ENCODE data around the gene OPA3. TPM values are rescaled to one million over a fixed set of nuclear protein-coding genes. Genes with fewer than 3 reads are reported as not detected.

The OPA3 gene
- total RNA-seq, 2 experiments from 2014 or later, result 5.8 to 12.0 TPM

GRCh38 chr19:45621976-45622503 lies 37.4 kb upstream of the OPA3 start:
- H3K4me3 ChIP-seq (ENCODE audit: low read depth, low read length, poor library complexity, severe bottlenecking), result no peak overlapping the region
- H3K4me1 ChIP-seq (ENCODE audit: insufficient read depth, low read length, poor library complexity, severe bottlenecking), result no peaks in the 10 kb centered on the region
- H3K79me2 ChIP-seq (ENCODE audit: insufficient read depth, low read depth, low read length), result no peaks in the 10 kb centered on the region
- no peak overlapping the region for H3K4me2 ChIP-seq (ENCODE audit: low read length)
- ChIA-PET POLR2A (no interaction called here), CTCF (ENCODE audit: unreplicated experiment) (no interaction called here)
- no TSS peak for BruUV-seq (replicated peaks)
- no peaks in the 10 kb centered on the region for H4K20me1 ChIP-seq (ENCODE audit: insufficient read depth, low read length)
- H3K9me3 ChIP-seq (ENCODE audit: low read length), result no peaks in the 10 kb centered on the region
- H2AFZ ChIP-seq (ENCODE audit: low read length), result no peak overlapping the region
- peaks cover 22% of the 10 kb centered on the region for H3K36me3 ChIP-seq (ENCODE audit: insufficient read depth, low read length)
- TF ChIP-seq EZH2phosphoT487 (IDR thresholded peaks at IDR 0.05; ENCODE audit: borderline replicate concordance, low read depth, low read length) (no peak), CTCF (conservative IDR thresholded peaks at IDR 0.05; ENCODE audit: low read length) (no peak)
- H3K9me2 ChIP-seq (ENCODE audit: insufficient read depth, low read length), result no peaks in the 10 kb centered on the region
- H3K27ac ChIP-seq (ENCODE audit: low read depth, low read length, poor library complexity, severe bottlenecking), result no peak overlapping the region
- intact Hi-C loops (cut with micrococcal nuclease; ENCODE audit: unreplicated experiment), result no loop called here
- DNase-seq (ENCODE audit: low spot score), result no peak

DNA sequence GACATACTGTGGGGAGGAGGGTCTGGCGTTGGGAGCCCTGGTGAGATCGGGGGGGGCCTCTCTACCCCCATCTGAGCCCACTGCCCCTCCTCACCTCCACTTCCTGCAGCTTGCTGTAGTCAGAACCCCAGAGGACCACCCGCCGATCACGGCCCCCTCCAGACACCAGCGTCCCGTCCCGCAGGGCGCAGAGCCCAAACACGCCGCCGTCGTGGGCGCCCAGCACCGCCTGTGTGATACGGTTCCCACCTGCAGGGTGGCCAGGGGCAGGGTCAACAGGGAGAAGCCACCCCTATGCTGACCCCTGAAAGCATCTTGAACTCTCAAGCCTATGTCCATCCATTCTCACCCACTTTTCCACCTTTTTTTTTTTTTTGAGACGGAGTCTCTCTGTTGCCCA lies 36.8 kb upstream of the OPA3 start:
- Histone ChIP-seq H3K9me2 (ENCODE audit: insufficient read depth, low read length) (no peaks in the 10 kb centered on the region), H3K4me1 (ENCODE audit: insufficient read depth, low read length, poor library complexity, severe bottlenecking) (peaks cover 2% of the 10 kb centered on the region), H3K79me2 (ENCODE audit: insufficient read depth, low read depth, low read length) (no peaks in the 10 kb centered on the region), H3K9me3 (ENCODE audit: low read length) (no peaks in the 10 kb centered on the region), H4K20me1 (ENCODE audit: insufficient read depth, low read length) (no peaks in the 10 kb centered on the region), H3K36me3 (ENCODE audit: insufficient read depth, low read length) (peaks cover 19% of the 10 kb centered on the region), H3K4me2 (ENCODE audit: low read length) (no peak overlapping the region), H3K4me3 (ENCODE audit: low read depth, low read length, poor library complexity, severe bottlenecking) (no peak overlapping the region), H2AFZ (ENCODE audit: low read length) (no peak overlapping the region), H3K27ac (ENCODE audit: low read depth, low read length, poor library complexity, severe bottlenecking) (no peak overlapping the region)
- intact Hi-C loops (cut with micrococcal nuclease; ENCODE audit: unreplicated experiment), result no loop called here
- no TSS peak for BruUV-seq (replicated peaks)
- DNase-seq (ENCODE audit: low spot score), result no peak
- CTCF ChIA-PET (ENCODE audit: unreplicated experiment), result no interaction called here
- TF ChIP-seq EZH2phosphoT487 (IDR thresholded peaks at IDR 0.05; ENCODE audit: borderline replicate concordance, low read depth, low read length) (no peak), CTCF (conservative IDR thresholded peaks at IDR 0.05; ENCODE audit: low read length) (no peak)
- POLR2A ChIA-PET, result no interaction called here

DNA sequence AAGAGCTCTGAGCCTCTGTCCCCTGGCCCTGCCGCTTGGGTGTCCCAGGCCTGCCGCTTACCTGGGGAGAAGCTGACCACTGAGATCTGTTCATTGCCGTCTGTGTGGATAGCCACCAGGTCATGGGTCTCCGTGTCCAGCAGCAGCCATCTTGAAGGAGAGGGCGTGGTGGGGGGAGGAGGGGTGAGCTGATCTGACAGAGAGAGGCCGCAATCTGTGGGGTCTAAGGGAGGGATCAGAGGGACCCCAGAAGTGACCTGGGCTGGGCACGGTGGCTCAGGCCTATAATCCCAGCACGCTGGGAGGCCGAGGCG lies 32.1 kb upstream of the OPA3 start:
- Histone ChIP-seq H3K36me3 (ENCODE audit: insufficient read depth, low read length) (peaks cover 29% of the 10 kb centered on the region), H3K9me2 (ENCODE audit: insufficient read depth, low read length) (no peaks in the 10 kb centered on the region), H3K4me2 (ENCODE audit: low read length) (no peak overlapping the region), H2AFZ (ENCODE audit: low read length) (no peak overlapping the region; the same call in 1 of the 2 replicates), H3K27ac (ENCODE audit: low read depth, low read length, poor library complexity, severe bottlenecking) (no peak overlapping the region), H3K4me1 (ENCODE audit: insufficient read depth, low read length, poor library complexity, severe bottlenecking) (peaks cover 10% of the 10 kb centered on the region), H3K4me3 (ENCODE audit: low read depth, low read length, poor library complexity, severe bottlenecking) (no peak overlapping the region), H3K79me2 (ENCODE audit: insufficient read depth, low read depth, low read length) (no peaks in the 10 kb centered on the region), H3K9me3 (ENCODE audit: low read length) (no peaks in the 10 kb centered on the region), H4K20me1 (ENCODE audit: insufficient read depth, low read length) (no peaks in the 10 kb centered on the region)
- POLR2A ChIA-PET, result no interaction called here
- intact Hi-C loops (cut with micrococcal nuclease; ENCODE audit: unreplicated experiment), result loop anchor here (1.0 kb wide), 1 partner anchor 16 kb away; no protein-coding TSS in a partner anchor
- no peak for DNase-seq (ENCODE audit: low spot score)
- CTCF ChIA-PET (ENCODE audit: unreplicated experiment), result no interaction called here
- TF ChIP-seq CTCF (conservative IDR thresholded peaks at IDR 0.05; ENCODE audit: low read length), result no peak
- no peak for TF ChIP-seq EZH2phosphoT487 (IDR thresholded peaks at IDR 0.05; ENCODE audit: borderline replicate concordance, low read depth, low read length)
- no TSS peak for BruUV-seq (replicated peaks)
